GM12873 (cell line): ENCODE data around the gene RXRA.

ENCODE experiments used
- TF ChIP-seq, protein P1 (sequence below): IDR thresholded peaks from 2 replicates; pipeline ENCODE4 v1.5.1; 2012; ENCODE audit warnings: low read depth, mild to moderate bottlenecking, moderate library complexity, low read length, control low read depth; ENCODE audit not compliant: insufficient read depth; ENCODE audit errors: missing control alignments

Gene RXRA

DNA sequence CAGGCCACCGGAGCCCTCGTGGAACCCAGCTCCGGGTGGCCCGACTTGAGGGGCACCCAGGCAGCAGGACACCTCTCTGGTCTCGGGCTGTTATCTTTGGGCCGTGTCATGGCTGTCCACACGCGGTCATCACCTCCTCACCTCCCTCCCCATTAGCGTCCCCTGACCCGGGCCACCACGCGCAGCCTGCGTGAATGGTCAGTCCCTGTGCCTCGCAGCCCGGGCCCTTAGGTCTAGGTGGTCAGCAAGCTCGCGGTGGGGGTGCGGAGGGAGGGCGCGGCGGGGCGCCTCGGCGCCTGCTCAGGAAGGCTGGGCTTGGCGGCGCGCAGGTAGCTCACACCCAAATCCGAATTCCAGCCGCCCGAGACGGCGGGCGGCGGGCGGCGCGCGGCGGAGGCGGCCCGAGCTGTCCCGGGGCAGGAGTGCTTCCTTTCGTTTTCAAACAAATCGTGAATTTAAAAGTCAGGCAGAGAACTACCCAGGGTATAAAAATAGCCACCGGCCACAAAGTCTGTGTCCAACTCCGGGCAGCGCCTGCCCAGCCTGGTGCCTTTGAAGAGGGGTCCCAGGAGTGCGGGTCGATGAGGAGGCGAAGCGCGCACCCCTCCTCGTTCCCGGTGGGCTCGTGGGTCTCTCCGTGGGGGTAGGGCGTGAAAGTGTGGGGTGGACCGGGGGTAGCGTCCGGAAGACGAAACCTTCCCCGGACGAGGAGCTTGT is 1.0 kb upstream of the RXRA start:
- TF ChIP-seq, protein P1, sequence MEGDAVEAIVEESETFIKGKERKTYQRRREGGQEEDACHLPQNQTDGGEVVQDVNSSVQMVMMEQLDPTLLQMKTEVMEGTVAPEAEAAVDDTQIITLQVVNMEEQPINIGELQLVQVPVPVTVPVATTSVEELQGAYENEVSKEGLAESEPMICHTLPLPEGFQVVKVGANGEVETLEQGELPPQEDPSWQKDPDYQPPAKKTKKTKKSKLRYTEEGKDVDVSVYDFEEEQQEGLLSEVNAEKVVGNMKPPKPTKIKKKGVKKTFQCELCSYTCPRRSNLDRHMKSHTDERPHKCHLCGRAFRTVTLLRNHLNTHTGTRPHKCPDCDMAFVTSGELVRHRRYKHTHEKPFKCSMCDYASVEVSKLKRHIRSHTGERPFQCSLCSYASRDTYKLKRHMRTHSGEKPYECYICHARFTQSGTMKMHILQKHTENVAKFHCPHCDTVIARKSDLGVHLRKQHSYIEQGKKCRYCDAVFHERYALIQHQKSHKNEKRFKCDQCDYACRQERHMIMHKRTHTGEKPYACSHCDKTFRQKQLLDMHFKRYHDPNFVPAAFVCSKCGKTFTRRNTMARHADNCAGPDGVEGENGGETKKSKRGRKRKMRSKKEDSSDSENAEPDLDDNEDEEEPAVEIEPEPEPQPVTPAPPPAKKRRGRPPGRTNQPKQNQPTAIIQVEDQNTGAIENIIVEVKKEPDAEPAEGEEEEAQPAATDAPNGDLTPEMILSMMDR: no peak

DNA sequence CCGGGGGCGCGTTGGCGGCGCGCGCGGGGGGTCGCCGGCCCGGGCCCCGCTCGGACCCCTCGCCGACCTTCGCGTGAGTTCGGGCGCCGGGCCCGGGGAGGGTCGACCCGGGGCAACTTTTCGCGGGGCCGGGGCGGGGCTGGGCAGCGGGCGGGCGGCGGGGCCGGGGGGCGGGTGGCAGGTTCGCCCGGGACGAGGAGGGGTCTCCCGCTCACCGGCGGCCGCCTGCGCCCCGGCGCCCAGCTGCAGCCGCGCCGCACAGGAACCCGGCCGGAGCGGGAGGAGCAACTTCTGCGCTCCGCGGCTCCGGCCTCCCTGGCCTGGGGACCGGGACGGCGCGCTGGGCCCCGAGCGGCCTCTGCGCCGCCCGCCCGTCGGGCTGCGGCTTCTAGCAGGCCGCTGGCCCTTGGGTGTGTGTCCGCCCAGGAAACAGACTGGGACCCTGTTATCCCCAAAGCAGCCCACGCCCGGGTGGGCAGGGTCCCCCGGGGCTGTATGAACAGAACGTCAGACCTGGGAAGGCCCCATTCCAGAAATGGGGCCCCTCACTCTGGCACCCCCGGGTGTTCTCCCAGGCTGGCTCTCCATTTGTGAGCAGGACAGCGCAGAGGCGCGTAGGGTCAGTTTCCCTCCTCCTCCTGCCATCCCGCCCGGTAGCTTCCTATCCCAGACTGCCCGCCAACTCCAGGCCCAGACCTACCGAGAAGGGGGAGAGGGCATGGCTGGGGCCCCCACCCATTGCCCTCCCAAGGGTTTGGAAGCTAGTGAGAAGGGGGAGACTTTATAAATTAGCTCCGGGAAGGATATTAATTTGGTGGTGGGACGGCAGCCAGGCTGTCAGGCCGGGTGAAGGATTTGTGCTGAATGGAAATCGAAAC is 708 bp downstream of the RXRA start:
- TF ChIP-seq, protein P1: no peak

GRCh38 chr9:134327671-134328231 is 1.5 kb downstream of the RXRA start:
- TF ChIP-seq, protein P1: no peak

DNA sequence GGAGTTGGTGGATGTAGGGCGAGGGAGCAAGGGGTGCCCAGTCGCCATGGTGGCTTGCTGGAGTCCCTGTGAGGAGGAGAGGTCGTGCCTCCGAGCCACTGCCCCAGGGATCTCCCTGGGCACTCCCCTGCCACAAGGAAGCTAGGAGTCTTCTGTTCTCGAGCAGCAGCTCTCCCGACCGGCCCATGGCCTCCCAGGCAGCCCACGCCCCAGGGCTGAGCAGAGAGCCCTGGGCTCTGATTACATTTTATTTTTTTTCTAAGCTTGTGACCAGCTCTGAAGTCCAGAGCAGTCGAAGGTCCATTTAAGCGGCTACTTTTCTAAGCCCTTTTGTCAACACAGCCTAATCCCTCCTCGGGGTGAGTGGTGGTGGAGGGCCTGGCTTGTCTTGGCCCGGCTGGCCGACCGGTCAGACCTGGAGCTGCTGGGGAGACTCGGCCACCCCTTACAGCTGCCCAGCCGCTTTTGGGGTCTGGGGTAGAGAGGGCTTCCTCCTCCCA is 2.1 kb downstream of the RXRA start:
- TF ChIP-seq, protein P1: no peak

DNA sequence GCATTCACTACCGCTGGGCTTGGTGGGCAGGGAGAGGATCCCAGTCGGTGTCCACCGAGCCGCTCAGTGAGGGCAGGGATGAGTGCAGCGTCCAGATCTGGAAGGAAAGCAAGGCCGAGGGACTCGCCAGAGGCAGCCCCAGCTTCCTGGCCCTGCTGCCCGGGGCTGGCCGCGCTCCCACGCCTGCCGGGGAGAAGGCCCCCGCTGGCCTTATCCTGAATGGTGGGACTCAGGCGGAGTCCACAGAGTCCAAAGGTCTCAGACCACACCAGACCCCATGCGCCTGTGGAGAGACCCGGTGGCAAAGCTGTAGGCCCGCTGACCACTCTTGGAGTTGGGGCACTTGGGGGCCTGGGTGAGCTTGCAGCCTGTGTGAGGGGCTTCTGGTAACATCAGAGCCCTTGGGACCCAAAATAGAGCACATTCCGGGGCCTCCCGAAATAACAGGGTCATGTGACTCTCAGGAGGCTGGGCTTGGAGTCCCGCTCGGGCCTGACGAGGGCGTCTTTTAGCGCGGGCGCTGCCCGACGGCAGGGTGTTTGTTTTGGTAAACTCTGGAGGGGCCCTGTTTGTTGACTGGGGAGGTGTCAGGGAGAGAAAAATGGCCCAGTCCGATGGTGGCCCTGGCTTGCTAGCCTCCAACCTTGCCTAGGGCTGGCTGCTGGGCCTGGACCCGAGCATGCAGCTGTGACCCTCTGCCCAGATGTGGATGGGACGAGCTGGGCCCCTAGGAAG is 2.8 kb downstream of the RXRA start:
- TF ChIP-seq, protein P1: no peak

DNA sequence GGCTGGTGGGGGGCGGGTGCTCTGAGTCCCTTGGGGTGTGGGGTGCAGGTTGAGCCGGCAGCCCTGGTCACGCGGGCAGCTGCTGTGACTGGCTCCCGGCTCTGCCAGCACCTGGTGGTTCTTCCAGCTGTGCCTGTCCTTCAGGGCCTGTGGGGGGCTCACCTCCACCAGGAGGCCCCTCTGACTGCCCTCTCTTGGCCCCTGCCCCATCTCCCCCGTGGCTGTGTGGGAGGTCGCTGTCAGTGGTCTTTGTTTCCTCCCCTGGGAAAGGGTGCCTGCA is 3.3 kb downstream of the RXRA start:
- TF ChIP-seq, protein P1: no peak

GRCh38 chr9:134329886-134330285 is 3.6 kb downstream of the RXRA start:
- TF ChIP-seq, protein P1: no peak
